Thoracic aorta (tissue), 2 donors: ENCODE measurements around the gene ALK. TPM values are rescaled to one million over a fixed set of nuclear protein-coding genes. Genes with fewer than 3 reads are reported as not detected.

Source experiments
- ATAC-seq: fragments of 150-250 bp; one replicate; pipeline ENCODE4 v1.8.0; 2017; ENCODE audit warnings: low read depth; ENCODE audit not compliant: insufficient number of reproducible peaks, low FRiP score
- DNase-seq: peaks from one replicate; pipeline ENCODE4 v3.0.0-alpha.2; 2020; ENCODE audit warnings: low spot score
- H3K27ac ChIP-seq, 2 donors: fragments of 200-600 bp; sonication (generic); 1 replicate in 1 of 2; 2 replicates in 1 of 2; pipeline ENCODE4 v1.5.1; 2016; ENCODE audit warnings: mild to moderate bottlenecking in 2 of 2, moderate library complexity in 2 of 2
- H3K27me3 ChIP-seq: fragments of 200-600 bp; sonication (generic); replicated peaks from 2 replicates; pipeline ENCODE4 v1.6.0; 2016; ENCODE audit warnings: mild to moderate bottlenecking; ENCODE audit not compliant: insufficient read depth
- H3K36me3 ChIP-seq: fragments of 200-600 bp; sonication (generic); one replicate; pipeline ENCODE4 v1.5.1; 2016
- H3K4me1 ChIP-seq, 2 donors: fragments of 200-600 bp; sonication (generic); 1 replicate in 1 of 2; 2 replicates in 1 of 2; pipeline versions ENCODE4 v1.5.1 to v1.6.0; 2016; ENCODE audit warnings: low read depth in 2 of 2, mild to moderate bottlenecking in 1 of 2; ENCODE audit not compliant: control insufficient read depth in 1 of 2
- H3K4me3 ChIP-seq: fragments of 200-600 bp; sonication (generic); 2 replicates; pipeline ENCODE4 v1.5.1; 2016; ENCODE audit warnings: mild to moderate bottlenecking
- H3K9me3 ChIP-seq: fragments of 200-600 bp; sonication (generic); 2 replicates; pipeline ENCODE4 v1.5.1; 2016
- total RNA-seq, 2 donors: library from RNA; depleted of rRNA; stranded (reverse); fragments of >200 nt; gene quantifications; one replicate each; pipeline versions ENCODE4 v1.1.0 to v1.2.3, GENCODE V29; 2016
- TF ChIP-seq, protein P1 (sequence below): fragments of 200-600 bp; sonication (generic); IDR thresholded peaks from one replicate; pipeline ENCODE4 v1.5.1; 2019; ENCODE audit warnings: antibody characterized with exemption

The ALK gene
- total RNA-seq, 2 donors from 2014 or later = 2.0 TPM; not detected in 1

DNA sequence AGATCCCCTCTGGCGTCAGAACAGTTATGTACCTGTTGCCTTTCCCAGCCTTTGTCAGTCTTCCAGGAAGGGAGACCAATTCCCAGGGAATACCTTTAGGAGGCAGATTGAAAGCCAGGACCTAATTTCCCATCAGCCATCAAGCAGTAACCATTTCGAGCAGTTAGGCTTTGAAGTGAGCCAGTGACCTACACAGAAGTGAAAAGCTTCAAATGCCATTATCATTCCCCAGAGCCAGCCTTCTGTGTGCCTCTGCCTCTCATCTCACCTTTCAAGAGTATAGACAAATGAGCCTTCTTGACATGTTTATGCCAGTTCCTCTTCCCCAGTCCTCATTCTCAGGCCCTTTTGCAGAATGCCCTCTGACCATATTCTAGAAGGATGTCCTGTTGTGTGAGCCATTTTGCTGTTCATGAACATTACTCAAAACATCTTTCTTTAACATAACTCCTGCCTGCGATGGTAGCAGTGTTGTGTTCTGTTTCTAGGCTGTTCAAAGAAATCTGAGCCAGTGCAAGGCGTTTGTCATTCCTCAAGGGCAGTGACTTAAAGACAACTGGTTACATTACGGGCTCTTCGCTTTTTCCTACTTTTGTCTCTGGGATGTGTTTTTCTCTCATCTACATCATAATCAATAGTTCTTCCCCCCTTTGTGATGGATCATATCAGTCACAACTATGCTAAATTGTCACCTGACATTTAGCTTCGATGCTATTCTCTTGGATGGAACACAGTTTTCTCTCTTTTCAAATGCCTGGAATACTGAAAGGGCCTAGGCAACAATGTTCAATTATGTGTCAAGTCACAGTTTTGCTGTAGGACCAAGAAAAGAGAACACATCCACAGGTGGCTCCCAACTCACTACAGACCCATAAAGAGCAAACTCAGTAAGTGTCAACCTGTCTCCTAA, 138.6 kb downstream of the ALK start:
- ATAC-seq (no peak), DNase-seq (no peak)
- H3K4me3 ChIP-seq = no peak overlapping the region
- no peak overlapping the region for H3K27ac ChIP-seq
- no peaks in the 10 kb centered on the region for H3K27me3 ChIP-seq
- TF ChIP-seq, protein P1, sequence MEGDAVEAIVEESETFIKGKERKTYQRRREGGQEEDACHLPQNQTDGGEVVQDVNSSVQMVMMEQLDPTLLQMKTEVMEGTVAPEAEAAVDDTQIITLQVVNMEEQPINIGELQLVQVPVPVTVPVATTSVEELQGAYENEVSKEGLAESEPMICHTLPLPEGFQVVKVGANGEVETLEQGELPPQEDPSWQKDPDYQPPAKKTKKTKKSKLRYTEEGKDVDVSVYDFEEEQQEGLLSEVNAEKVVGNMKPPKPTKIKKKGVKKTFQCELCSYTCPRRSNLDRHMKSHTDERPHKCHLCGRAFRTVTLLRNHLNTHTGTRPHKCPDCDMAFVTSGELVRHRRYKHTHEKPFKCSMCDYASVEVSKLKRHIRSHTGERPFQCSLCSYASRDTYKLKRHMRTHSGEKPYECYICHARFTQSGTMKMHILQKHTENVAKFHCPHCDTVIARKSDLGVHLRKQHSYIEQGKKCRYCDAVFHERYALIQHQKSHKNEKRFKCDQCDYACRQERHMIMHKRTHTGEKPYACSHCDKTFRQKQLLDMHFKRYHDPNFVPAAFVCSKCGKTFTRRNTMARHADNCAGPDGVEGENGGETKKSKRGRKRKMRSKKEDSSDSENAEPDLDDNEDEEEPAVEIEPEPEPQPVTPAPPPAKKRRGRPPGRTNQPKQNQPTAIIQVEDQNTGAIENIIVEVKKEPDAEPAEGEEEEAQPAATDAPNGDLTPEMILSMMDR = no peak
- no peaks in the 10 kb centered on the region for H3K9me3 ChIP-seq
- H3K4me1 ChIP-seq = no peaks in the 10 kb centered on the region
- no peaks in the 10 kb centered on the region for H3K36me3 ChIP-seq

DNA sequence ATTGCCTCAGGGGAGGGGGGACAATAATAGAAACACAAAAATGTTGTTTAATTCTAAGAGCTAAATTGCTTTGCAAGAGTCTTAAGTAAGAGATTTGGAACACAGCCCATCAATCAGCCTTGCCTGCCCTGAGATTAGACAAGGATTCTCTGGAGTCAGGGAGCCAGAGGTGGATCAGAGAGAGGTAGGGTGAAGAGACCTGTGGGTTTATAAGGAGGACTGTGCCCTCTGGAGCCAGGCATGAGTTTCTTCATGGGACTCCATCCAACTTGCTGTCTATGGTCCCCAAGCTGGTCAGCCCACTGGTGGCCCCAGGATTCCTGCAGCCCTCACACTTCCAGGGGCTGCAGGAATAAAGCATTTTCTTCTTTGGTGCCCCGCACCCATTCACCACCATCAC, 139.3 kb downstream of the ALK start:
- H3K27ac ChIP-seq = no peak overlapping the region
- TF ChIP-seq, protein P1 = no peak
- no peak overlapping the region for H3K4me3 ChIP-seq
- DNase-seq = no peak
- no peak for ATAC-seq
- H3K9me3 ChIP-seq = no peaks in the 10 kb centered on the region
- no peaks in the 10 kb centered on the region for H3K27me3 ChIP-seq
- no peaks in the 10 kb centered on the region for H3K36me3 ChIP-seq
- no peaks in the 10 kb centered on the region for H3K4me1 ChIP-seq

DNA sequence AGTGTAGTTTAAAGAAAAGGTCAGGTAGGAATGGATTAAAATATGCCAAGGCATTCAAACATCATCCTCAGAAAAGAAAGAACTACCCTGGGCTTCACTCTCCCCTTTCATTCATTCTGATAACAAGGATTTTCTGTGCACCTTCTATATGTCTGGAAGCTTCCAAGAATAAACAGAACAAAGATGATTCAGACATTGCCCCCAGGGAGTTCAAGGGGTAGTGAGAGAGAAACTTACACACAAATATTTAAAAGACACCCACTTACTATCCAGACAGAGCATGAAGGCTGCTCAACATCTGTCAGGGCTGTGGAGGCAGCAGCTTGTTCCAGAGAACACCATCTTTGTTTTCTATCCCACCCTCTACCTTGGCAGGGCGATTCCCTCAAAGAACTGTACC, 140.5 kb downstream of the ALK start:
- DNase-seq (no peak), ATAC-seq (no peak)
- no peaks in the 10 kb centered on the region for H3K4me1 ChIP-seq
- no peaks in the 10 kb centered on the region for H3K9me3 ChIP-seq
- TF ChIP-seq, protein P1 = no peak
- H3K27ac ChIP-seq = no peak overlapping the region
- no peaks in the 10 kb centered on the region for H3K27me3 ChIP-seq
- no peaks in the 10 kb centered on the region for H3K36me3 ChIP-seq
- no peak overlapping the region for H3K4me3 ChIP-seq

GRCh38 chr2:29777161-29777560, 144.2 kb downstream of the ALK start:
- no peak overlapping the region for H3K4me3 ChIP-seq
- no peak for ATAC-seq
- TF ChIP-seq, protein P1 = no peak
- H3K4me1 ChIP-seq = no peaks in the 10 kb centered on the region
- H3K9me3 ChIP-seq = no peaks in the 10 kb centered on the region
- H3K27me3 ChIP-seq = no peaks in the 10 kb centered on the region
- H3K27ac ChIP-seq = no peak overlapping the region
- H3K36me3 ChIP-seq = no peaks in the 10 kb centered on the region
- DNase-seq = no peak

DNA sequence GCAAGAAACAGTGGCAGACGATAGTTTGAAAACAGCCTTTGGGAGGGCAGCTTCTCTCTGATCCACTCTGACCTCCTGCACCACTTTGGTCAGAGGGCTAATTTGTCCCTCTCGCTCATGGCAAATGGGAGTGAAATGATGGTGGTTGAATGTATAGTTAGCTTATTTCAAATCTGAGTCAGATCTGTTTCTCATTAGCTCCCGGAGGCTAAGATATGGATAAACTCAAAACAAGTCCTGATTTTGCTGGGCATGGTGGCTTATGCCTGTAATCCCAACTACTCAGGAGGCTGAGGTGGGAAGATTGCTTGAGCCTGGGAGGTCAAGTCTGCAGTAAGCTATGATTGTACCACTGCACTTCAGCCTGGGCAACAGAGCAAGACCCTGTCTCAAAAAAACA, 145.0 kb downstream of the ALK start:
- DNase-seq (no peak), ATAC-seq (no peak)
- Histone ChIP-seq H3K4me1 (no peaks in the 10 kb centered on the region), H3K36me3 (no peaks in the 10 kb centered on the region), H3K27me3 (no peaks in the 10 kb centered on the region), H3K9me3 (no peaks in the 10 kb centered on the region), H3K4me3 (no peak overlapping the region), H3K27ac (no peak overlapping the region)
- TF ChIP-seq, protein P1 = no peak
